Activated effector memory CD4-positive, alpha-beta T cell treated with anti-CD3 and anti-CD28 coated beads, Interleukin-2, amount 50 U/mL, for 16 hours (primary cell): ENCODE results near the gene ABLIM1.

Experiments
- DNase-seq: peaks from one replicate; pipeline ENCODE4 v3.0.0-alpha.2; 2020

Gene ABLIM1

DNA sequence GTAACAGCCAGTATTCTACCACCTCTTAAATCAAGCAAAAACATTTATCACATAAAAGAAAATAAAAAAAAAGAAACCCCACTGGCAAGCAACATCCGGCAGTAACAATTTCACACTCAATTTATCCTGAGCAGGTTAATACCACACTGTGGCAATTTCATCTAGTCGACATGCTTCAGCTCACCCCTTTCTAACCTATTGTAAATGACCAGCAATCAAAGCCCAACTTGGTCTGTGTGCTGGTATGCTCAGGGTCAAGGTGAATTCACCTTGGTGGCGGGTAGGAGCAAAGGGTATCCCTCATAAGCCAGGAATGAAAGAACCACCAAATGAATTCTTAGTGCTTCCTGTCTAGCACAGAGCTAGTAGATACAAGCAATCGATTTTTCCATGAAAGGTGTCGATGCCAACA lies 144.7 kb downstream of the ABLIM1 start:
- no peak for DNase-seq

DNA sequence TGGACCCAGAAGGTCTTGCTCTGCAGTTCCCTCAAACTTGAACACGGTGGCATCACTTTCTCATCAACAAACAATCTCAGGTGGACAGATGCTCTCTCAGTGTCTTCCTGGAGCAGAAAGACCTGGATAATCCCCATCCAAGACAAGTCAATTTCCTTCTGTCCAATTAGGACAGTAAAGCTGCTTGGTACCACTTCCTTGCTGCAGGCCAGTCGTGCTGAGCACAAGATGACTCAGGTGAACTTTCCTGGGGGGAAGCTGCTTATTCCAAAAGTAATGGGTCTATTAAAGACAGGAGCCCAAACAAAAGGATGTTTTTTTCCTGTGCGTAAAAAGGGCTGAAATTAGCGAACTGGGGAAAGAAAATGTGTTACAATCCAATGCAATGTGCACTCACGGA lies 146.2 kb downstream of the ABLIM1 start:
- DNase-seq, result no peak

DNA sequence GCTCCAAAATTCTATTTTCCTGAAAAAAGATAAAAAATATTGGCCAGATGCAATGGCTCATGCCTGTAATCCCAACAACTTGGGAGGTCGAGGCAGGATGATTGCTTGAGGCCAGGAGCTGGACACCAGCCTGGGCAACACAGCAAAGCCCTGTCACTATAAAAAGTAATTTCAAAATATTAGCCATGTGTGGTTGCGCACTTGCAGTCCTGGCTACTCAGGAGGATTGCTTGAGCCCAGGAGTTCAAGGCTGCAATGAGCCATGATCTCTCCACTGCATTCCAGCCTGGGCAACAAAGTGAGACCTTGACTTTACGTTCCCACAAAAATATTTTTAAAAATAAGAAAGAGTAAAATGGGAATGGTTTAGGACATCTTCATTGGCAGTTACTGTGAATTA lies 149.7 kb downstream of the ABLIM1 start:
- DNase-seq, result no peak

DNA sequence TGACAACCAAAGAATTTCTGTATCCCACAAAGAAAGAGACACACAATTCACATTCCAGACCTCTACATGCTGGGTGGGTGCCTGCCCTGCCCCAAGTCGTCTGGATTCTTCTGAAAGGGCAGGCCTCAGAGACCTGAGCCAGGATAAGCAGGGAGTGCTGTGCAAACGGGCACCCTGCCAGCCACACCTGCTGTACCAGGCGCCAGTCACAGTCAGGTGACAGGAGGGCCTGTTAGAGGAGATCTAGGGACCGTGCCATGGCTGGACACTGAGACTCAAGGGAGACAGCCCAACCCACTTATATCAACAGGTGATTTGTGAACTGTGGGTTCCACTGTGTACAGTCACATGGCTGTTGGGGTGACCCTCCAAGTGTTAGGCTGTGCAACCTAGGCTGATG lies 150.6 kb downstream of the ABLIM1 start:
- DNase-seq, result no peak

DNA sequence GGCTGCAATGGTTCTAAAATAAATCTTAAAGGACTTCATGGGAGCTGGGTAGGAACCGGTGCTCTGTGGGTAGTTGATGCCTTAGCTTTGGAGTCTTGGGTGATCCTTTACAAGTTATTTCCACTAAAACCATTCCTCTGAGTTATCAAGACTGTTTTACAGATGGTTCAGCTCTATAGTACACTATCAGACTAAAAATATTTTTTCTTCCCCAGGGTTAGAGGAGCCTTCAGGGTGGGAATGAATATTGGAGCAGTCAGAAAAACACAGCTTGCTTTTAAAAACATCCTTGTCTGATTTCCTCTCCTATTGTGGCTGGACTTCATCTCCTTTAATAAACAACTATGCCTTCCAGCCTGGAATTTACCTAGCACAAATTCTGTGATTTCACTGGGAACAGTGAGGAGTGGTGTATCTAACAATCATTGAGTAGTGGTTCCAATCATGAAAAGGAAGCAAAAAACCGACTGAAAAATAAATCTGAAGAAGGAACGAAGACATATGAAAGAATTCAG lies 151.1 kb downstream of the ABLIM1 start:
- no peak for DNase-seq

DNA sequence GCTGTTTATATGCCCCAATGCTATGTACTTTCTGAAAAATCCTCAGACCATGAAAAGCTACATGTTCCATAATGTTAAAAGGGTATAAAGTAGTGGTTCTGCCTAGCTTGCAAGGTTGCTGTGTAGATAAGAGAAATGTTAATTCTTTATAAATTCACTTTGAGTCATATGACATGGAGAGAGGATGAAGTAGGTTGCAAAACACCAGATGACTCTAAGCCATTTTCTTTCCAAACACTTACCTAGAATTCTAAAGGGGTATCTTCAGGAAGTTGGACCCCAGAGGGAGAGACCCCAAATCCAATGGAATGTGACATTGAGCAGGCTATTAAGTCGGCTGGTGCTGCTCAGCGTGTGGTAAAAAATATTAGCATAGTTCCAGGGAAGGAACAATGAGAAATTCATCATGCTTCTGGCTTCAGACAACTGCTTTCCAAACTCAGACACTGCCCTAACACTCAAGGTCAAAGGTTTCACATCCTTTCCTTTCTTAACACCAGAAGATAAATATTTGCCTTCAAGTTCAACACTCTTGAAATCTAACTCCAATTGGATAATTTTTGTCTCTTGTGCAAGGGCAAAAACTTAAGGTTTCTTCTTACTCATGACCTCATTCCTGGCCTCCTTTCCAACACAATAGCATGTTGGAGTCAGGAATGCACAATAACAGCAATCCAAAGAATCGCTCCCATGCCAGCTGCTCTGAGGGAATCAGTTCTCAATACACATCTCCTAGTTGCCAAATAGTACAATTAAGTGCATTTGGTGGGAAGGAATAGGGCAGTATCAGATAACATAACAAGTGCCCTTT lies 153.1 kb downstream of the ABLIM1 start:
- DNase-seq, result no peak

DNA sequence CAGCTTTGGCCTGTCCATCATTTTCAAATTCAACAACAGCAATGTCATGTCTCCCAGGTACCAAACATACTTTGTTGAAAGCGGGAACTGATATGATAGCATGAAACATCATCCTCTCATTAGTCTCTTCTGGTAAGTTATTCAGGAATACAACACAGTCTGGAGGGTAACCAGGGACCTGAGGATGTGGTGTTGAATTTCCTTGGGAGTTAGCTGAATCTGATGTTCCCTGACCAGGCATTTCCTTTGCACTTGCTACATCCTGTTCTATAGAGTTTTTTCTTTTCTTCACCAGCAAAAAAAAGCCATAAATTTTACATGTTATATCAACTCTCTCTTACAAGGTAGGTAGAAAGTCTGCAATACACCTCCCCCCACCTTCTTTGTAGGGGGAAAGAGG lies 156.0 kb downstream of the ABLIM1 start:
- DNase-seq, result no peak

DNA sequence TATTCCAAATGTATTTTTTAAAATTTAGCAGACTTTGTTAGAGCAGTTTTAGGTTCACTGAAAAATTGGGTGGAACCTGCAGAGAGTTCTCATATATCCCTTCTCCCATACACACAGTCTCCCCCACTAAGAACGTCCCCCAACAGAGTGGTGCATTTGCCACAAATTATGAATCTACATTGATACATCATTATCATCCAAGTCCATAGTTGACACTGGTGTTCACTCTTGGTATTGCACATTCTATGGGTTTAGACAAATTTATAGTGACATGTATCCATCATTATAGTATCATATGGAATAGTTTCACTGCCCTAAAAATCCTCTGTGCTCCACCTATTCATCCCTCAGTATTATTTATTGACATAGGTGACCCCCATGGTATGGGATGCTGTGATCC lies 156.4 kb downstream of the ABLIM1 start:
- no peak for DNase-seq

DNA sequence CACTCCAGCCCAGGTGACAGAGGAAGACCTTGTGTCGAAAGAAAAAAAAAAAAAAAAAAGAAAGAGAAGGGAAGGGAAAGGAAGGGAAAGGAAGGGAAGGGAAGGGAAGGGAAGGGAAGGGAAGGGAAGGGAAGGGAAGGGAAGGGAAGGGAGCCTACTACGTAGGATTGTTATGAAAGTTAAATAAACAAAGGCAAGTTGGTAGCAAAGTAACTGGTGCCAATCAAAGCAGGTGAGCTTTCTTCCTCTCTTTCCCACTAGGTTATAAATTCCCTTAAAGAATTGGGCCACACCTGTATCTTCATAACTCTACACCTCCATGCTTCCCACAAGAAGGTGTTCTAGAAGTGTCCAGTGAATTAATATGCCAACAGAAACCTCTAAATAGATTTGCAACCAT lies 157.4 kb downstream of the ABLIM1 start:
- no peak for DNase-seq

DNA sequence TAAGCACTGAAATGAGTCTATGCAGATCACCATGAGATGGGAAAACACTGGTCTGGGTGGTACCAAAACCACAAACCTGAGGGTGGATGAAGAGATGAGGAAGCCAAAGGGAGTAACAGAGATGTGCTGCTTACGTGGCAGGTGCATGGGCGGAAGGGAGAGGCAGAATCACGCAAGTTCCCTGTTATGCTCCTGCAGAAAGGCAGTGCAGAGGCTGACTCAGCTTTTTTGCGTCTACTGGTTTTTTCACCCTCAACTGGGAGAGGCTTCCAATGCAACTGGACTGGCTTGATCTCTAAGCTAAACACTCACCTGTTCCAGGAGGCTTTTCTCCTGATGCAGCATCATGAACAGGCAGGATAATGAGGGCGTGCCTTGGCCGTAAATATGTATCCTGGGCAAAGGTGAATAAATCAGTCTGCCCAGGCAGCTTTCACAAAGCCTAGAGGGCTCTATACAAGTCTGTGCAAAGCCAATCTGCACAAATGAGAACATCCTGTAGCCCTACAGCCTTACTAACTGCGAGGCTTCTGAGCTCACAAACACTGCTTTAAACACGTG lies 158.4 kb downstream of the ABLIM1 start:
- DNase-seq, result peak; percentile 88

DNA sequence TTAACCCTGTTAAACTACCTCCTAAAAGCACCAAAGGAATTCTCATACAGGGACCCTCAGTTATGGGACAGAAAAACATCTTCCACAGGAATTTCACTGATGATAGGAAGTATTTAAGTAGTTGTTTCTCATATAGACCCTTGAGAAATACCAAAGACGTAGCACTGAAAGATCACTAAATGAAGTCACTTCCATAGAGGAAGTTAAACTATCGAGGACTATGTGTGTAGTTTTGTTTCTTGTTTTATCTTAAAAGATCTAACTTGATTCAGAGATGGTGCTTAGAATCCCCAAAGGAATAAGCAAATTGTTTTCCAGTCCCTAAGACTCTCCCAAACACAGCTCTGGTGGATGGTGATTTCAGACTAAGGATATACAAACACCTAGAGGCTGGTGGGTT lies 159.0 kb downstream of the ABLIM1 start:
- DNase-seq, result no peak

DNA sequence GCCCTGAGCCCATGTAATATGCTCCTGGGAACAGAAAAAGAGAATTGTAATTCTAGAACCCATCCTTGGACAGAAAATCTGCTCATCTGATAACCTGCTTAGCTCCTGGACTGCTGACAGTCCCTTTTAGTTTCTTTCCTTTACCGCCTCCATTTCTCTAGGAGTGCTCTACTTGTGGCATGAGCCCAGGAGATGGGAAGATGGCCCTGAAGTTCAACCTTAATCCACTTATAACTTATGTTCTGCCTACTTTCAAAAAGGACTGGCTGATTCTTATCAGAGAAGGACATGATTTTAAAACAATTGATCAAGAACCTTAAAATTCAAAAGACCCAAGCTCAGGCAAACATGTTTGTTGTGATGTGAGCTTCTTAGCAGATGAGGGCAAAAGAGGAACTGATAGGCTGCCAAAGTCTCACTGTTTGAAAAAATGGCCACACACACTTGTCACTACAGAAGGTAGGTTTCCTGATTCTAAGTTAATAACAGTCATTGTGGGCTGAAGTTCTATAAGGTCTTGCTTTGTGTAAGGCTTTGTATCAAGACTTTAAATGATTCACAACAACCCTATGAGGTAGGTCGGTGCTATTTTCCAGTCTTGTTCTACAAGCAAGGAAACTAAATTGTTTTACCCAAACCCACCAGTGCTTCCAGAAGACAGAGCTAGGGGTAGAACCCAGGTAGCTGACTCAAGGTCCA lies 159.5 kb downstream of the ABLIM1 start:
- no peak for DNase-seq

DNA sequence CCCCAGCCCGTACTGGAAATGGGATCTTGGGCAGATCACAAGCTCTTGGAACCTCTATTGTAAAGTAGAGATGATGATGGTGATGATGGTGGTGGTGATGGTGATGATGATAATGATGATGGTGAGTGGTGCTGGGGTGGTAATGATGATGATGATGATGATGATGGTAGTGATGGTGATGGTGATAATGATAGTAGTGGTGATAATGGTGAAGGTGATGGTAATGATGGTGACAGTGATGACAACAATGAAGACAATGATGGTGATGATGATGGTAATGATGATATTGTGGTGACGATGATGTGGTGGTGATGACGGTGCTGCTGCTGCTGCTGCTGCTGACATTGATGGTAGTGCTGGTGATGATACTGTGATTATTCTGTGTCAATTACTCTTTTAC lies 162.8 kb downstream of the ABLIM1 start:
- no peak for DNase-seq

DNA sequence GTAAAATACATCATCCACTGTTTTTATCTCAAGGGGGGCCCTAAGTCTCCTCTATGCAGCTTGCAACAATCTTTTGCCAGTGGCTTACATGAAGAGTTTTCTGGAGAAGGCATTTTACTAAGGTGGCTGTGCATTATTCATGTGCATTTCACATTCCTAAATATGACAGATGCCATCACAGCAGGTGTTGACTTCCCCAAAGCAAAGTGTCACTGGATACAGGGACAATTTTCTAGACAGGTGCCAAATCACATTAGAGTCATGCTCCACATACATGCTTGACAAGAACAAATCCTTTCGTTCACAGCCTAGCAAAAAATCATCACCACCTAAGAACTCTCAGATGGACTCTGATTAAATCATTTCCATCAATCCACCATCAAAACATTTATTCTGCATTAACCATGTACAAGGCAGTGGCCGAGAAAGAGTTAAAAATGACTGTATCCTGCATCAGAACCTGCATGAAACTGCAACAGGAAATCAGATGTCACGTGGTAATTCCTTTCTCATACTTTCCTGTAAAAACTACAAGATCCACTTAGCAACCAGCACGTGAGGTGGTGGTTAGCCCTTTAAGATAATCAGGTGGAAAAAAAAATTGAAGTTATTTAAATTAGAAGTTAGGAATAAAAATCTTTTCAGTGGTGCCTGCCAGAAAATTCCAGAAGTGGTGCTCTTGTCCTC lies 165.6 kb downstream of the ABLIM1 start:
- no peak for DNase-seq

DNA sequence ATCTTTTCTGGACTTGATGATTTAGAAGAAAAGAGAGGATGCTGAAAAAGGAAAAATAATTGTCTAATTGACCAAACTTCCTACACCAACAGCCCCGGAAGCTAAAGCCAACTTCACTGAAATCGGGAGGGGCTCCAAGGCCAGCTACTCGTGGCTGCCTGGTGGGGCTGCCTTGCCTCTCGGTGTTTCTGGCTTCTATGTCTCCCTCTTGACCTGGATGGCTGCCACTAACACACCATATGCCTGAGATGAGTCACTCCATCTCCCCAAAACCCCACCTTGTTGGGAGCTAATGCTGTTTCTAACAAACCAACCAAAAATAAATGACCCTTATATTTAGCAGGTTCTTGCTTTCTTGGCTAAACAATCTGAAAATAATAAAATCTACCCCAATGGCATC lies 166.1 kb downstream of the ABLIM1 start:
- DNase-seq, result no peak

DNA sequence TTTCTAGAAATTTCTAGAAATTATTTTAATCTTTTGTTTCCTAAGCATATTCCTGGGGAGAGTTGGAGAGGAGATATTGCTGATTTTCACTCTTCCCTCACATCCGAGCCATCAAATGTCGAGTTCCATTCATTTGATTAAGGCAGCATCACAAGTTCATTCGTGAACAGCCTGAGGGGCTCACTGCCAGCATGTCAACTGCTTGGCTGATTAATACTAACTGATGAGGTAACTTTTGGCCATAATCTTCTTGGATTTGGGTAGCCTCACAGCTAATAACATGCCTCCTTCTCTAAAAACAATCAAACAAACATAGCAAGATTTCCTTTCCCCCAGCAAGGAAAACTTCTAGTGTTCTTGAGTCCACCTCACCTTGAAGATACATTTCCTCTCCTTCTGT lies 166.7 kb downstream of the ABLIM1 start:
- DNase-seq, result no peak

DNA sequence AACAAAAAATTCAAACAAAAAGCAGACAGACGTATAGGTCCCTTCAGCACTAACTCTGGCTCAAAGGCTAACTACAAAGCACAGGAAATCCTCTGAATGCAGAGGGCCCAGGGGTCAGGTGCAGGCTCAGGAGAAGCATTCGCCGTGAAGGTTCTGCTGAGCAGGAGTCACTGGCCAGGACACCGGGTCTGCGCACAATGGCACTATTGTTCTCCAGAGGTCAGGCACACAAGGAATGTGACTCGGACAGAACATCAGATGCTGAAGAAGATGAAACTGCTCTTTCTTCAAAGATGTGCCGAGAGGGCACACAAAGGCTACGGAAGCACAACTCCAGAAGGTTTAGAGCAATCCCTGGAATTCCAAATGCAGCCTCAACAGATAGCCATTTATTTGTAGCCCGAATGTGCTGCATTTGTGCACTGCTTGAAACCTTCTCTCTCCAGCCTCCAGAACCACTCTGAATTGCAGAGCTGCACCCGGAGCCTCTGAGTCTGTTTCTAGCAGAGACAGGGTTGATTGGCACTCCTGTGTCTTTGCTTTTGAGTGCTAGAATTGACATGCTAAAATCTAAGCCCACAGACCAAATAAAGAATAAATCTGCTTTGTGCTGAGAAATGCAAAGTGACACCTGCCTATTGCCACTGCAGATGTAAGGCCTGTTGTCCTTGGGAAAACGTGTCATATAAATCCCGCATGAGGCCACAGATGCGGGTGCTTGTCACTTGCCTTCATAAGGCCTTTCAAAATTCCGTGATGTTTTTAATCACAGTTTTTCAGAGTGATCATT lies 168.4 kb downstream of the ABLIM1 start:
- DNase-seq, result no peak

DNA sequence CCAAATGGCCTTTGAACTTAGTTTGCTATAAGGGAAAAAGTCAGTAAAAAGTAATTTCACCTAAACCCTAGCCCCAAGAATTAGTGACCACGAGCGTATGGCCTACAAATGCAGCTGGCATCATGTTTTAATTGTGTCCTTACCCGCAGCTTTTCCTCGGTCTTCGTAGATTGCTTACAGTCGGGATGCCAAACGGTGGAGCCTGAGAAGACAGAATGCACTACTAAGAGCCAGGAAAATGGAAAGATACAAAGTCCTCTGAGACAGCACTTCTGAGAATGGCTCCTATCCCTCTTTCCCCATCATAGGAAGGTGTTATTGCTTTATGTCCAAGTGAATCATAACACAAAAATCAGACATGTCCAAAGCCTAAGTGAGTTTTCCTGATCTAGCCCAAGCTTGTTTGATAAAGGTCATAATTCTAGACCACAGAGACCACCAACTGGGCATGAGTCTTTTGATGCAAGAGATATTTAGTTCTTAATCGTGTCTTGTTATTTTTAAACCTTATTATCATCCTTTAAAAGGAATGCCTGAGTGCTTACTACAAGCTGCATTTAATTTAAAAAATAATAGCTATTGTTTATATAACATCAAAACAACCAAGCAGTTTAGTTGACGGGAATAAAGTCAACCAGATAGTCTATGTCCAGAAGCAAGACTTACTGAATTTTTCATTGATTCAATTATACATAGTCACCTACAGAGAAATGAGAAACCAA lies 170.1 kb downstream of the ABLIM1 start:
- no peak for DNase-seq

DNA sequence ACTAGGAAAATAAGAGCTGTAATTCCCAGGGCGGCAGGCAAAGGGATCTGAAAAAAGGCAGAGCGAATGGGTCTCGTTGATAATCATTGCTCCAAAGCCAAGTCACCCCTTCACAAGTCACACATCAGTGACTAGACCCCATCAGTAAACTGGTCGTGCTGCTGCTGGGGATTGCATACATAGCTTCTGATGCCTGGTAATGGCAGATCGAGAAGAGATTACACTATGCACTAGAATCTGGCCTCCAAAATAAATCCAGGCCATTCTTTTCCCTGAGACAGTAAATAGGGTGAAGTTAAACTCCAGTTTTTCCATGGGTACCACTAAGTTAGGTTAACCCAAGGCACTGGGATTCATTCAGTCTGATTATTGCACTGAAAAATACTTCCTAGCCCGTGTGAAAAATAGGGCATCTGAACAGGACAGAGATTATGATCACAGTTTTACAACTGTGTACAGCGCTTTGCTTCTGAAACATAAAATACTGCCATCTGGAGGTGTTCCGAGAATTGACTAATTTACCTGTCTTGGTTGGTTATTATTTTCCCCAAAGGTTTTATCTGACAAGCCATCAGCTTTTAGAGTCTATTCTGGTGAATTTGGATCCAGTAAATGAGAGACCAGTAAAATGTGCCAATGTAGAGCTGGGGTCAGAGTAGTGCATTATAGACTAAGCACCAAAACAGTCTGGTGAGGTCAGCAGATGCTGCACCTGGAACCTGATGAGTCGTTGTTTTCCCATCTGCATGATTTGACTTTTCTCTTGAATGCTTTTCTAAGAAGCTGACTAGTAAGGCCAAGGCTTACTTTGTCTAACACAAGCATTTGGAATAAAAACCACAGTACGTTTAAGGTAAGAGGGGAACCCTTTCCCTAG lies 170.9 kb downstream of the ABLIM1 start:
- DNase-seq, result no peak

DNA sequence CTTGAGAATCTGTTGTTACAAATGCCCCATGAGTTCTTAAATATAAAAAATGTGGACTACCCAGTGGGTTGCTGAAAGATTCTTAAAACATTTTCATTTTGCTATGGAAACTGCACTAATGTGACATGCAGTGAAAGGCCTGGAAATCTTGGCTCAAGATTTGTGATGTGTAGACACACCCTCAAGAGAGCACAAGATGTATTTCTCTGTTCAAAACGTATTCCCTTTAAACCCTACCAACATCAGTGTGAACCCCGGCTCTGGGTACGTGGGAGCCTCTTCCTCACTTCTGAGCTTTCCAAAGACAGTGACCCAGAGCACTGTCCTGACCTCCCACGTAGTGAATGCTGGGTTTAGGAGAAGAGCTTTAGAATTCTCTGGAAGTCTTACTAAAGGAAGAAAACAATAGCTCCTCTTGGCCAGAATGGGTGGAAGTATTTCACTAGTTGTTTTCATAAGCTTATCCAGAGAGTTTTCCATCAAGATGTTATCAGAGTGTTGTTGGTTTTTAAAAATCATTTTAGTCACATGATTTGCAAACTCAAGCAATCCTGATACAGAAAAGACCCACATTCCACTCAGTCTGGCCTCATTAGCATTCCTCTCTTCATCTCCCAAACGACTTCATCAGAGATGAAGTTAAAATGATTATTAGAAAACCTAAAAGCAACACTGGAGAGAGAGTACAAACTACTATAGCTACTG lies 172.2 kb downstream of the ABLIM1 start:
- no peak for DNase-seq
